HAP-1 (cell line): ENCODE data around the gene HMGN3.

Experiments
- DNase-seq, 2 experiments: peaks; one replicate each; pipeline ENCODE4 v3.0.0-alpha.2; 2016 to 2020; ENCODE audit warnings: low spot score in 2 of 2
- H3K27me3 ChIP-seq: fragments of 250-450 bp; sonication (Bioruptor Pico); 2 replicates; pipeline ENCODE4 v1.5.1; 2020; ENCODE audit warnings: low read depth, mild to moderate bottlenecking, moderate library complexity
- H3K36me3 ChIP-seq: fragments of 250-450 bp; sonication (Bioruptor Pico); replicated peaks from 2 replicates; pipeline ENCODE4 v1.5.1; 2020; ENCODE audit warnings: mild to moderate bottlenecking
- H3K4me1 ChIP-seq: fragments of 250-450 bp; sonication (Bioruptor Pico); 2 replicates; pipeline ENCODE4 v1.5.1; 2020; ENCODE audit warnings: mild to moderate bottlenecking
- H3K4me3 ChIP-seq: fragments of 250-450 bp; sonication (Bioruptor Pico); 2 replicates; pipeline ENCODE4 v1.5.1; 2020; ENCODE audit warnings: mild to moderate bottlenecking, moderate library complexity
- H3K9me3 ChIP-seq: fragments of 250-450 bp; sonication (Bioruptor Pico); 2 replicates; pipeline ENCODE4 v1.5.1; 2020; ENCODE audit warnings: mild to moderate bottlenecking, moderate library complexity
- in situ Hi-C: fragments of 300-500 bp; cut with MboI; formaldehyde crosslinking; loops from 3 replicates; pipeline ENCODE4 v1.14.3; 2020; ENCODE audit warnings: low sequenced_read_pairs, inconsistent platforms, mixed read lengths

HMGN3 gene

GRCh38 chr6:79225717-79226599 is 8.5 kb downstream of the HMGN3 start:
- peaks cover 6% of the 10 kb centered on the region for H3K4me1 ChIP-seq
- in situ Hi-C loops: no loop called here
- DNase-seq: no peak
- H3K36me3 ChIP-seq: no peaks in the 10 kb centered on the region; the same call in none of the 2 replicates
- H3K27me3 ChIP-seq: no peaks in the 10 kb centered on the region
- no peak overlapping the region for H3K4me3 ChIP-seq
- H3K9me3 ChIP-seq: no peaks in the 10 kb centered on the region

GRCh38 chr6:79223611-79224404 is 10.7 kb downstream of the HMGN3 start:
- H3K4me1 ChIP-seq: peaks cover 6% of the 10 kb centered on the region
- in situ Hi-C loops: no loop called here
- no peaks in the 10 kb centered on the region; the same call in 1 of the 2 replicates for H3K36me3 ChIP-seq
- no peak for DNase-seq
- H3K4me3 ChIP-seq: no peak overlapping the region
- H3K27me3 ChIP-seq: no peaks in the 10 kb centered on the region
- no peaks in the 10 kb centered on the region for H3K9me3 ChIP-seq

GRCh38 chr6:79215213-79215824 is 19.2 kb downstream of the HMGN3 start:
- no peak overlapping the region for H3K4me3 ChIP-seq
- no peaks in the 10 kb centered on the region for H3K27me3 ChIP-seq
- in situ Hi-C loops: no loop called here
- no peaks in the 10 kb centered on the region for H3K9me3 ChIP-seq
- no peak for DNase-seq
- H3K4me1 ChIP-seq: peaks cover 5% of the 10 kb centered on the region
- H3K36me3 ChIP-seq: 0 out of 2 replicates have a peak, but pooled peaks cover 2% of the 10 kb centered on the region

GRCh38 chr6:79212859-79213258 is 21.6 kb downstream of the HMGN3 start:
- Histone ChIP-seq H3K9me3 (no peaks in the 10 kb centered on the region), H3K36me3 (0 out of 2 replicates have a peak, but pooled peaks cover 5% of the 10 kb centered on the region), H3K4me3 (no peak overlapping the region), H3K4me1 (peaks cover 2% of the 10 kb centered on the region; the same call in 1 of the 2 replicates), H3K27me3 (no peaks in the 10 kb centered on the region)
- in situ Hi-C loops: no loop called here
- no peak for DNase-seq

- Histone ChIP-seq H3K27me3 (no peaks in the 10 kb centered on the region), H3K4me1 (no peaks in the 10 kb centered on the region), H3K9me3 (no peaks in the 10 kb centered on the region), H3K4me3 (no peak overlapping the region), H3K36me3 (peaks cover 13% of the 10 kb centered on the region)
- in situ Hi-C loops: no loop called here
- DNase-seq: no peak
Observed at GRCh38 chr6:79208816-79209215, 25.7 kb downstream of the HMGN3 start.

- in situ Hi-C loops: no loop called here
- DNase-seq: no peak
- Histone ChIP-seq H3K27me3 (no peaks in the 10 kb centered on the region), H3K9me3 (no peaks in the 10 kb centered on the region), H3K4me1 (no peaks in the 10 kb centered on the region), H3K36me3 (peaks cover 11% of the 10 kb centered on the region), H3K4me3 (no peak overlapping the region)
Observed at GRCh38 chr6:79203753-79204253, 30.7 kb downstream of the HMGN3 start.

GRCh38 chr6:79202556-79202955 is 31.9 kb downstream of the HMGN3 start:
- Histone ChIP-seq H3K4me1 (no peaks in the 10 kb centered on the region), H3K36me3 (peaks cover 9% of the 10 kb centered on the region), H3K4me3 (no peak overlapping the region), H3K27me3 (no peaks in the 10 kb centered on the region), H3K9me3 (no peaks in the 10 kb centered on the region)
- DNase-seq: no peak
- in situ Hi-C loops: no loop called here

- no peak for DNase-seq
- H3K4me3 ChIP-seq: no peak overlapping the region
- H3K4me1 ChIP-seq: no peaks in the 10 kb centered on the region
- H3K27me3 ChIP-seq: no peaks in the 10 kb centered on the region
- H3K9me3 ChIP-seq: no peaks in the 10 kb centered on the region
- in situ Hi-C loops: no loop called here
- H3K36me3 ChIP-seq: peaks cover 5% of the 10 kb centered on the region; the same call in 1 of the 2 replicates
Observed at GRCh38 chr6:79201983-79202382, 32.5 kb downstream of the HMGN3 start.

- H3K4me3 ChIP-seq: no peak overlapping the region
- H3K4me1 ChIP-seq: no peaks in the 10 kb centered on the region
- no peaks in the 10 kb centered on the region for H3K9me3 ChIP-seq
- in situ Hi-C loops: no loop called here
- no peak for DNase-seq
- peaks cover 5% of the 10 kb centered on the region; the same call in 1 of the 2 replicates for H3K36me3 ChIP-seq
- H3K27me3 ChIP-seq: no peaks in the 10 kb centered on the region
Observed at GRCh38 chr6:79201143-79201542, 33.3 kb downstream of the HMGN3 start.

- no peaks in the 10 kb centered on the region for H3K4me1 ChIP-seq
- H3K36me3 ChIP-seq: no peaks in the 10 kb centered on the region
- H3K27me3 ChIP-seq: no peaks in the 10 kb centered on the region
- in situ Hi-C loops: no loop called here
- no peaks in the 10 kb centered on the region for H3K9me3 ChIP-seq
- no peak overlapping the region for H3K4me3 ChIP-seq
- DNase-seq: no peak
Observed at GRCh38 chr6:79196912-79197311, 37.6 kb downstream of the HMGN3 start.

GRCh38 chr6:79193971-79194370 is 40.5 kb downstream of the HMGN3 start:
- Histone ChIP-seq H3K4me1 (peaks cover 17% of the 10 kb centered on the region), H3K27me3 (no peaks in the 10 kb centered on the region), H3K9me3 (peaks cover 4% of the 10 kb centered on the region; the same call in 1 of the 2 replicates), H3K4me3 (no peak overlapping the region), H3K36me3 (no peaks in the 10 kb centered on the region)
- in situ Hi-C loops: no loop called here
- no peak for DNase-seq

GRCh38 chr6:79189760-79190350 is 44.6 kb downstream of the HMGN3 start:
- in situ Hi-C loops: no loop called here
- H3K9me3 ChIP-seq: peaks cover 4% of the 10 kb centered on the region; the same call in 1 of the 2 replicates
- DNase-seq: peak in 1 of 2 experiments; percentile 76
- peaks cover 17% of the 10 kb centered on the region for H3K4me1 ChIP-seq
- no peaks in the 10 kb centered on the region for H3K36me3 ChIP-seq
- H3K4me3 ChIP-seq: no peak overlapping the region
- no peaks in the 10 kb centered on the region for H3K27me3 ChIP-seq

- Histone ChIP-seq H3K36me3 (no peaks in the 10 kb centered on the region), H3K4me3 (no peak overlapping the region), H3K4me1 (peaks cover 17% of the 10 kb centered on the region), H3K9me3 (peaks cover 4% of the 10 kb centered on the region; the same call in 1 of the 2 replicates), H3K27me3 (no peaks in the 10 kb centered on the region)
- DNase-seq: no peak
- in situ Hi-C loops: no loop called here
Observed at GRCh38 chr6:79188885-79189480, 45.5 kb downstream of the HMGN3 start.
